ENCODE results near the gene PUS7. TPM values are rescaled to one million over a fixed set of nuclear protein-coding genes. Genes with fewer than 3 reads are reported as not detected.
"Not testable (repeated sequence)": the region's sequence is repeated elsewhere in the genome, so short reads cannot be mapped to it uniquely, and the experiment has no call there.

PUS7 gene
- 10 to 100 TPM in 1 of 2 experiments, 1 to 10 TPM in 1; 9.9 to 11.4 TPM for total RNA-seq

- ChIA-PET CTCF (interaction anchor here (1.3 to 1.6 kb wide), 2 partner anchors 10 kb away, joined by 4 to 5 read pairs; partner anchors contain the start of gene RINT1), POLR2A (no interaction called here)
- H3K9me3 Mint-ChIP-seq = no peaks in the 10 kb centered on the region
- H3K4me1 Mint-ChIP-seq = peaks cover 23% of the 10 kb centered on the region
- peak within 1 kb of the TSS; percentile 85 for H3K4me3 Mint-ChIP-seq
- peak within 1 kb of the TSS; percentile 90 for H3K27ac Mint-ChIP-seq
- DNase-seq = peak; percentile 81
- H3K36me3 Mint-ChIP-seq (ENCODE audit: low read depth) = peaks cover 2% of the 10 kb centered on the region
- H3K27me3 Mint-ChIP-seq = no peaks in the 10 kb centered on the region
Observed at GRCh38 chr7:105521717-105522463, at the start of gene PUS7. Gene PUS7 (minus strand): TSS chr7:105522271. CDS start chr7:105508512, 13,759 bp downstream.

- DNase-seq = no peak
- no peaks in the 10 kb centered on the region for H3K9me3 Mint-ChIP-seq
- H3K4me1 Mint-ChIP-seq = no peaks in the 10 kb centered on the region
- H3K27ac Mint-ChIP-seq = no peak overlapping the region
- CTCF ChIA-PET = no interaction called here
- H3K27me3 Mint-ChIP-seq = no peaks in the 10 kb centered on the region
- H3K36me3 Mint-ChIP-seq (ENCODE audit: low read depth) = peaks cover 39% of the 10 kb centered on the region
- H3K4me3 Mint-ChIP-seq = no peak overlapping the region
- POLR2A ChIA-PET = no interaction called here
Observed at GRCh38 chr7:105567821-105568220, 45.8 kb upstream of the PUS7 start.

- Mint-ChIP-seq H3K4me1 (no peaks in the 10 kb centered on the region), H3K27me3 (no peaks in the 10 kb centered on the region), H3K9me3 (no peaks in the 10 kb centered on the region), H3K36me3 (ENCODE audit: low read depth) (peaks cover 40% of the 10 kb centered on the region), H3K27ac (no peak overlapping the region), H3K4me3 (no peak overlapping the region)
- ChIA-PET POLR2A (interaction anchor here (0.6 kb wide), 1 partner anchor 12 kb away, joined by 3 read pairs; no protein-coding TSS in a partner anchor), CTCF (interaction anchor here (0.6 to 1.1 kb wide), 4 partner anchors 21 to 1706 kb away, joined by 3 to 6 read pairs (median 3); no protein-coding TSS in a partner anchor)
- DNase-seq = no peak
Observed at GRCh38 chr7:105567024-105567423, 45.0 kb upstream of the PUS7 start.

GRCh38 chr7:105565190-105565589, 43.1 kb upstream of the PUS7 start:
- no peak for DNase-seq
- Mint-ChIP-seq H3K27ac (no peak overlapping the region), H3K4me1 (no peaks in the 10 kb centered on the region), H3K4me3 (no peak overlapping the region), H3K9me3 (no peaks in the 10 kb centered on the region), H3K27me3 (no peaks in the 10 kb centered on the region), H3K36me3 (ENCODE audit: low read depth) (peaks cover 41% of the 10 kb centered on the region)
- POLR2A ChIA-PET = no interaction called here
- CTCF ChIA-PET = interaction anchor here (0.6 to 0.7 kb wide), 2 partner anchors 8 to 25 kb away, joined by 3 to 4 read pairs; no protein-coding TSS in a partner anchor

GRCh38 chr7:105559926-105560325, 37.9 kb upstream of the PUS7 start:
- DNase-seq = no peak
- ChIA-PET CTCF (no interaction called here), POLR2A (no interaction called here)
- no peaks in the 10 kb centered on the region for H3K4me1 Mint-ChIP-seq
- no peaks in the 10 kb centered on the region for H3K27me3 Mint-ChIP-seq
- no peak overlapping the region for H3K4me3 Mint-ChIP-seq
- H3K9me3 Mint-ChIP-seq = no peaks in the 10 kb centered on the region
- H3K36me3 Mint-ChIP-seq (ENCODE audit: low read depth) = peaks cover 30% of the 10 kb centered on the region
- H3K27ac Mint-ChIP-seq = no peak overlapping the region

GRCh38 chr7:105538339-105538738, 16.3 kb upstream of the PUS7 start:
- no peaks in the 10 kb centered on the region for H3K27me3 Mint-ChIP-seq
- no peaks in the 10 kb centered on the region for H3K9me3 Mint-ChIP-seq
- peaks cover 25% of the 10 kb centered on the region for H3K36me3 Mint-ChIP-seq (ENCODE audit: low read depth)
- no peak overlapping the region for H3K4me3 Mint-ChIP-seq
- DNase-seq = no peak
- ChIA-PET POLR2A (no interaction called here), CTCF (no interaction called here)
- H3K27ac Mint-ChIP-seq = peak overlapping the region; percentile 21
- H3K4me1 Mint-ChIP-seq = peaks cover 18% of the 10 kb centered on the region

GRCh38 chr7:105532709-105533460, 10.8 kb upstream of the PUS7 start:
- peak overlapping the region; percentile 99 for H3K27ac Mint-ChIP-seq

GRCh38 chr7:105531792-105532671, 10.0 kb upstream of the PUS7 start, which contains the start of gene RINT1:
Gene RINT1 (plus strand): TSS chr7:105532201. CDS start chr7:105532316, 115 bp downstream.
- H3K4me1 Mint-ChIP-seq = peaks cover 42% of the 10 kb centered on the region
- ChIA-PET POLR2A (no interaction called here), CTCF (interaction anchor here (0.5 to 2.1 kb wide), 34 partner anchors 8 to 1234 kb away, joined by 3 to 21 read pairs (median 4); partner anchors contain the start of genes EFCAB10 and PUS7)
- peak; percentile 89 for DNase-seq
- peak within 1 kb of the TSS; percentile 94 for H3K4me3 Mint-ChIP-seq
- H3K9me3 Mint-ChIP-seq = no peaks in the 10 kb centered on the region
- H3K36me3 Mint-ChIP-seq (ENCODE audit: low read depth) = peaks cover 16% of the 10 kb centered on the region
- peak within 1 kb of the TSS; percentile 99 for H3K27ac Mint-ChIP-seq
- H3K27me3 Mint-ChIP-seq = peaks cover under 1% of the 10 kb centered on the region

More at GRCh38 chr7:105532709-105533460, 10.8 kb upstream of the PUS7 start:
- no peaks in the 10 kb centered on the region for H3K9me3 Mint-ChIP-seq
- DNase-seq = no peak
- H3K4me3 Mint-ChIP-seq = peak overlapping the region; percentile 94
- H3K4me1 Mint-ChIP-seq = peaks cover 42% of the 10 kb centered on the region
- ChIA-PET POLR2A (no interaction called here), CTCF (interaction anchor here (0.6 to 2.1 kb wide), 11 partner anchors 10 to 406 kb away, joined by 3 to 12 read pairs (median 4); no protein-coding TSS in a partner anchor)
- peaks cover 17% of the 10 kb centered on the region for H3K36me3 Mint-ChIP-seq (ENCODE audit: low read depth)
- no peaks in the 10 kb centered on the region for H3K27me3 Mint-ChIP-seq

- H3K4me3 Mint-ChIP-seq = peak overlapping the region; percentile 32
- no peaks in the 10 kb centered on the region for H3K9me3 Mint-ChIP-seq
- peaks cover 13% of the 10 kb centered on the region for H3K36me3 Mint-ChIP-seq (ENCODE audit: low read depth)
- H3K4me1 Mint-ChIP-seq = peaks cover 38% of the 10 kb centered on the region
- POLR2A ChIA-PET = no interaction called here
- CTCF ChIA-PET = interaction anchor here (1.4 to 1.8 kb wide), 3 partner anchors 11 to 585 kb away, joined by 3 to 21 read pairs (median 5); no protein-coding TSS in a partner anchor
- H3K27me3 Mint-ChIP-seq = peaks cover 2% of the 10 kb centered on the region
- H3K27ac Mint-ChIP-seq = peak overlapping the region; percentile 75
- DNase-seq = no peak
Observed at GRCh38 chr7:105530546-105530945, 8.5 kb upstream of the PUS7 start.

GRCh38 chr7:105530126-105530525, 8.1 kb upstream of the PUS7 start:
- peak overlapping the region; percentile 75 for H3K27ac Mint-ChIP-seq

GRCh38 chr7:105527737-105528136, 5.7 kb upstream of the PUS7 start:
- H3K4me1 Mint-ChIP-seq = peaks cover 22% of the 10 kb centered on the region
- POLR2A ChIA-PET; H3K36me3 Mint-ChIP-seq (ENCODE audit: low read depth); H3K27ac Mint-ChIP-seq; DNase-seq; CTCF ChIA-PET; H3K4me3 Mint-ChIP-seq; H3K27me3 Mint-ChIP-seq; H3K9me3 Mint-ChIP-seq: not testable (repeated sequence)

More at GRCh38 chr7:105530126-105530525, 8.1 kb upstream of the PUS7 start:
- Mint-ChIP-seq H3K4me1 (peaks cover 36% of the 10 kb centered on the region), H3K36me3 (ENCODE audit: low read depth) (peaks cover 13% of the 10 kb centered on the region), H3K9me3 (no peaks in the 10 kb centered on the region), H3K4me3 (peak overlapping the region; percentile 32), H3K27me3 (peaks cover 2% of the 10 kb centered on the region)
- DNase-seq = no peak
- ChIA-PET POLR2A (no interaction called here), CTCF (interaction anchor here (1.1 to 1.8 kb wide), 3 partner anchors 10 to 516 kb away, joined by 3 to 5 read pairs (median 3); no protein-coding TSS in a partner anchor)

- no peak for DNase-seq
- ChIA-PET POLR2A (no interaction called here), CTCF (no interaction called here)
- Mint-ChIP-seq H3K4me1 (peaks cover 24% of the 10 kb centered on the region), H3K9me3 (no peaks in the 10 kb centered on the region), H3K36me3 (ENCODE audit: low read depth) (no peaks in the 10 kb centered on the region), H3K27ac (no peak overlapping the region), H3K4me3 (no peak overlapping the region), H3K27me3 (peaks cover 2% of the 10 kb centered on the region)
Observed at GRCh38 chr7:105524840-105525239, 2.8 kb upstream of the PUS7 start.

Measured in activated CD4-positive, alpha-beta T cell treated with anti-CD3 and anti-CD28 coated beads, Interleukin-2, amount 10 ng/mL, durations not matched to agents 7 days and 5 days (primary cell).